NCI-H524 treated with DMSO at 0.1 percent for 48 hours (cell line): ENCODE data around the gene TBC1D22A.
"Not testable (repeated sequence)": the region's sequence is repeated elsewhere in the genome, so short reads cannot be mapped to it uniquely, and the experiment has no call there.

Experiments used
- DNase-seq: peaks from one replicate; lab custom pipeline; 2025; lab: John Stamatoyannopoulos, UW

Gene TBC1D22A

DNA sequence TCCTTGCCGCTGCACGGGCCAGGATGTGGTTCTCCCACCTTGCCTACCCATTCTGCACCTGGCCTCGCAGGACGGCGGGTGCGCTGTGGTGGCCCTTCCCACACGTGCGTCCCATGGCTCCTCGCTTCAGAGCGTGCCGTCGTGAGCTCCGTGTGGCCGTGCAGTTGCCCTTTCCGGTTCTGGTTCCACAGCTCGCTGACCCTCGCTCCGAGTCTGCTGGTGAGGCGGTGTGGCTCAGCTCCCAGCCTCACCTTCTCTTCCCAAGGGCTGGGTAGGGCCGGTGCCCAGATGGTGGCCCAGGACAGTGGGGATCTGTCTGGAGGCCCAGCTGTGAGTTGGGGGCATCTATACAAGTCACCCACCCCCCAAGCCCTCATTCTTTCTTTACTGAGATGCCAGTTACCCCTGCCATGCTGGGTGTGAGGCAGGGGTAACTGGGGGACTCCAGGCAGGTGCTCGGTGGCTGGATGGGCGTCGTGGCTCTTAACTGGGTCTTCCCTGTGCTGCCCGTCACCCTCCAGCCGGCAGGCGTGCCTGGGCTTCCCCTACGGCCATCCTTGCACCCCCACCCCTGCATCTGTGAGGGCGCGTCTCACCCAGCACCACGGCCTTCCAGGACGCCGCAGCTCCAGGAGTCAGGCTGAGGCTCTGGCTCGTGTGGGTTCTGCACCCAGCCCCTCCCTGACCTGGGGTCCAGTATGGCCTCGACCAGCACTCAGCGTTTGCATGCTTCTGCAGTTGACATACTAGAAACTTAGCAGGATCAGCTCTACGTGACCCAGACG, 395.2 kb downstream of the TBC1D22A start:
- DNase-seq = no peak

GRCh38 chr22:47158457-47158856, 396.0 kb downstream of the TBC1D22A start:
- no peak for DNase-seq

GRCh38 chr22:47159592-47159991, 397.1 kb downstream of the TBC1D22A start:
- DNase-seq = no peak

DNA sequence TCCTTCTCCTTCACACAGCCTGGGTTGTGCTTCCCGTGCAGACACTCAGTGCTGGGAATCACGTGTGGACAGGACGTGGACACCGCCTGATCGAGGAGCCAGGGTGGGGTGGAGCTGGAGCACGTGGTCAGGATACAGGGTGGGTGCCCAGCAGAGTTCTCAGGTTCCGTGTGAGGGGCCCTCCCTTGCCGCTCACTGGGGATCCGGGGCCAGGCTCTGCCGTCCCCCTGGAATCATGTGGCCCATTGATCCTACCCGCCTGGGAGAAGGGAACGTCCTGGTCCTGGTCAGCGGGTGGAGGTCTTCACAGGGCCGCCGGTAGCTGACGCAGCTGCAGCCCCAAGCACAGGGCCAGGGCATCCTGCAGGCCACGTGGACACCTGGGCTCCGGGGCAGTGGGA, 397.7 kb downstream of the TBC1D22A start:
- no peak for DNase-seq

GRCh38 chr22:47160781-47161520, 398.5 kb downstream of the TBC1D22A start:
- DNase-seq = no peak

- DNase-seq = no peak
Observed at GRCh38 chr22:47161631-47162030, 399.2 kb downstream of the TBC1D22A start.

DNA sequence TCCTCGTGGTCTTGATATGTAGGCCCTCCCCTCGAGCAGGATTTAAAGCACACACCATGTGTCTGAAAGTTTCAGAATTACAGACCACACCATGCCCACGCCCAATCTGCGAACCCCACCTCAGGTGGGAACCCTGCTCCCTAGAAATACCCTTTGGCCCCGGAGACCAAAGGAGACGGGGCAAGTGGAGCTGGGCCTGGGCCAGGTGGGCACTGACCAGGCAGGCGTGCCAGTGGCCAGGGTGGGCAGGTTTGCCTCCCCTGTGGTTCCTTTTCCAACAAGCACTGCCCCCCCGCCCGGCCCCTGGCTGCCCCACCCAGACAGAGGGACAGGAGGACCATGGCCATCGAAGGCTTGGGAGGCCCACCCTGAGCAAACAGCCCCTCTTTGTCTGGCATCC, 400.4 kb downstream of the TBC1D22A start:
- no peak for DNase-seq

- no peak for DNase-seq
Observed at GRCh38 chr22:47163481-47163855, 401.0 kb downstream of the TBC1D22A start.

GRCh38 chr22:47163856-47164513, 401.5 kb downstream of the TBC1D22A start:
- no peak for DNase-seq

DNA sequence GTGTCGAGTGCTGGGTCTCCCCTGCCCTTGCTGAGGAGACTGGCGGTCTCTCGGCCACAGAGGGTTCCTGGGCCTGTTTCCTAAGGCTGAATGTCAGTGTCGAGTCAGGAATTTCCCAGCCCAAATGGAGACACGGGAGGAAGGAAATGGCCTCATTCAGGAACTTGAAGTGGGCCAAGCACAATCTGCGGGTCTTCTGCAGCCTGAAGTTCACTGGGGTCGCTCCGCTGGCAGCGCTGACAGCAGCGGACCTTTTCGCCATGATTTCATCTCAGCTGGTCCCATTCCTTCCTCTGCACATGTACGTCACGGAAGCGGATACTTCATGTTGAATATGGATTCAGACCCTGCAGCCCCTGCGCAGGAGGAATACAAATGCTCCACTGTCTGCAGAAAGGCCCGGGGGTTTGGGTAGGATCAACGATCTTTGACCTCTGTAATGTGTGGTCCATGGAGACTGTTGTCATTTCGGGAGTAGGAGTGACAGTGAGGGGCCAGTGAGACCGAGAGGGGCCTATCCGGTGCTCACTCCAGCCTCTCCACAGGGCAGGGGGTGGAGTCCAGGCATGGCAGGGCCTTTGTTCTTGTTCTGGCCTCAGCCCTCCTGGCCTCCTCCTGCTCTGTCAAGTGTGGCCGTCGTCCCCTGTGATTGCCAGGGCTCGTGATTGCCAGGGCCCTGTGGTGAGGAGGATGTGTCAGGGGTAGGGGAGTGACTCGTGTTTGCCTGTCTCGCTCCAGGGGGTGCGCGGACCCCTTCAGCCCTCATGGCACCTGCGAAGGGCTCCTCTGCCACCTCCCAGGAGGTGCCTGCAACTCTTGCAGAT, 402.3 kb downstream of the TBC1D22A start:
- no peak for DNase-seq

DNA sequence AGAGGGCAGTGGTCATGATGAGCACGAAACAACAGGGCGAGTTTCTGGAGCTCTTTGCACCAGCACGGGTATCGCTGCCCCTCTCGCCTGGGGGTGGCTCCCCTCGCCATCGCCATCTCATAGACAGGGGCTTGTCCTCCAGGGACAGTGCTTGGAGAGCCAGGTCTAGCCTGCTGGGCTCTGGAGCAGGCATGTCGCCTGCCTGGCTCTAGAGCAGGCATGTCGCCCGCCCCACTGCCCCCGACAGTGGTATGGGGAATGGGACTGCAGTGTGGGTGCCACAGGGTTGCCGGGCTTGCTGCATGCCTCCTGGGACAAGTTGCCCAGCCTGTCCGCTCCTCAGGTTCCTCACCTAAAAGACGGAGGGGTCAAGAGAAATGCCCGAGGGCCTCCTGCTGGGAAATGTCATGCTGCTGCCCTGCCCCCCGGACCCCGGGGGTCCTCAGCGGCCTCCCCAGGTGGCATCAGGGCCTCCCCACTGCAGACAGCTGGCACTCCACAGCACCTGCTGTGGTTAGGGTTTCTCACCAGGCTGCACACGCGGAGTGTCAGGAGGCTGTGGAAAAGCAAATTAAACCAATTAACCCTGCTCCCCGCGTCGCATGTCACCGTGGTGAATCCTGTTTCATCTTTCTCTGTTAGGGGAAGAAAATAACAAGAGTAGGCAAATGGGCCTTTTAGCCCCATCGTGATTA, 403.0 kb downstream of the TBC1D22A start:
- peak; percentile 18 for DNase-seq

GRCh38 chr22:47166033-47166404, 403.6 kb downstream of the TBC1D22A start:
- no peak for DNase-seq

- no peak for DNase-seq
Observed at GRCh38 chr22:47166446-47167016, 404.1 kb downstream of the TBC1D22A start.

- no peak for DNase-seq
Observed at GRCh38 chr22:47167056-47167455, 404.6 kb downstream of the TBC1D22A start.

DNA sequence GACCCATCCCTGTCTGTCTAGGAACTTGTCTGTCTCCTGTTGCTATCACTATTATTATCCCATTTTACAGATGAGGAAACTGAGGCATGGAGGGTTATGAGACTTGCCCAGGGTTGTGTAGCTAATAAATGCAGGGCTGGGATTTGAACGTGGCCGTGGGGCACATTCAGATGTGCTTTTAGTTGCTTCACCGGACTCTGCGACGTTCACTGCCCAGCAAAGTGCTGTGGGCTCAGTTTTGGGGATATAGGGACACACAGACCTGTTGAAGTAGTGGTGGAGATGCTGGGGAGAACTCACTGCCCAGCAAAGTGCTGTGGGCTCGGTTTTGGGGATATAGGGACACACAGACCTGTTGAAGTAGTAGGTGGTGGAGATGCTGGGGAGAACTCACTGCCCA, 405.5 kb downstream of the TBC1D22A start:
- DNase-seq = not testable (repeated sequence)

- no peak for DNase-seq
Observed at GRCh38 chr22:47168441-47168840, 406.0 kb downstream of the TBC1D22A start.

DNA sequence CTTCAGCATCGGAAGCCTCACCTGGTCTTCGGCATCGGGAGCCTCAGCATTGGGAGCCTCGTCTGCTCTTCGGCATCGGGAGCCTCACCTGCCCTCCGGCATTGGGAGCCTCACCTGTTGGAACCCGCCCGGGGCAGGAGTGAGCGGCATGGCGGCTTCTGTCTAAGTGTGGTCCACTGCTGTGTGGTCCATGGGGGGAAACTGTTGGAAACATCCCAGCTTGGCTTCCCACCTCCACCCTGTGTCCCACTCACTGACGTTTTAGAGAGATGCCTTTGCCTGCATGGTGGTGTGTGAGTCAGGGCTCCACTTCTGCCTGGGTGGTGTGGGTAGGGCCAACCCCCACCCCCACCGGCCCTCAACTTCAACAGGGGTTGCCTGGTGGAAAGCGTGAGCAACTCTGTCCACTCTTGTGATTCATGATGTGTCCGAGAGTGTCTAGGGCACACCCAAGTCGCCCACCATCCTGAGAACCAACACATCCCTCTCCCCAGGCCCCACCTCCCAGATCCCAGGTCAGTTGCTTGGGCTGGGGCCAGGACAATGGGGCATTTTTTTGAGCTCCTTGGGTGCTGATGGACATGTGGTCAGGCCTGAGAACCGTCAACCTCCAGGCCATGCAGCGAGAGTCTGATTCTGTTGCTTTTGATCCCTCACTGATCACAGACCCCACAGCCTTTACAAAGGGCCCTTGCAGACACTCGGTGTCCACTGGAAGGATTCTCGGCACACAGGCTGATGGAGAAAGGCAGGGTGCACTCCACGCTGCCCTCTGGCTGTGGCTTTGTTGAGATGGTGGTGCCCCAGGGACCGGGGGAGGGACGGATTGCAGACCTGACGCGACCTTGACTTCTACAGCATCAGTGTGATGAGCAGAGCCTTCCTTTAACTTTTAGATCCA, 406.7 kb downstream of the TBC1D22A start:
- DNase-seq = no peak

GRCh38 chr22:47169801-47170140, 407.3 kb downstream of the TBC1D22A start:
- DNase-seq = no peak

GRCh38 chr22:47170511-47171440, 408.3 kb downstream of the TBC1D22A start:
- not testable (repeated sequence) for DNase-seq
